D341Med (cell line): ENCODE results near the gene FHOD3.
A peak's percentile ranks its signal among the peaks of the same experiment; 100 is the strongest.

ENCODE experiments used
- DNase-seq: peaks from one replicate; pipeline ENCODE4 v3.0.0; 2012; ENCODE audit warnings: low spot score

Gene FHOD3

DNA sequence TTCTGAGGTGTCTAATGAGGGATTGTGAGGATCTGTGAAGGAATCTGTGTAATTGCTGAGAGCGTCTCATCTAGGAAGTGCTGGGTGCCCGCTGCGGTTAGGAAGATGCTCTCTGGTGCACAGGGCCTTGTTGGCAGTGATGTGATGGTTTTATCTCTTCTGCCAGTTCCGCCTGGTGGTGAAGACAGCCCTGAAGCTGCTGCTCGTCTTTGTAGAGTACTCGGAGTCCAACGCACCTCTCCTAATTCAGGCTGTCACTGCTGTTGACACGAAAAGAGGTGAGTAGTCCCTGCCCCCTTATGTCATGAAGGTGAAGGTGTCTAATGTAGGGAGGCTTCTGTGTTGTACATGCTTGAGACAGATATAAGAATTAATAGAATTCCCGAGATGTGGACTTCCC, 297.1 kb downstream of the FHOD3 start:
- DNase-seq, result no peak

DNA sequence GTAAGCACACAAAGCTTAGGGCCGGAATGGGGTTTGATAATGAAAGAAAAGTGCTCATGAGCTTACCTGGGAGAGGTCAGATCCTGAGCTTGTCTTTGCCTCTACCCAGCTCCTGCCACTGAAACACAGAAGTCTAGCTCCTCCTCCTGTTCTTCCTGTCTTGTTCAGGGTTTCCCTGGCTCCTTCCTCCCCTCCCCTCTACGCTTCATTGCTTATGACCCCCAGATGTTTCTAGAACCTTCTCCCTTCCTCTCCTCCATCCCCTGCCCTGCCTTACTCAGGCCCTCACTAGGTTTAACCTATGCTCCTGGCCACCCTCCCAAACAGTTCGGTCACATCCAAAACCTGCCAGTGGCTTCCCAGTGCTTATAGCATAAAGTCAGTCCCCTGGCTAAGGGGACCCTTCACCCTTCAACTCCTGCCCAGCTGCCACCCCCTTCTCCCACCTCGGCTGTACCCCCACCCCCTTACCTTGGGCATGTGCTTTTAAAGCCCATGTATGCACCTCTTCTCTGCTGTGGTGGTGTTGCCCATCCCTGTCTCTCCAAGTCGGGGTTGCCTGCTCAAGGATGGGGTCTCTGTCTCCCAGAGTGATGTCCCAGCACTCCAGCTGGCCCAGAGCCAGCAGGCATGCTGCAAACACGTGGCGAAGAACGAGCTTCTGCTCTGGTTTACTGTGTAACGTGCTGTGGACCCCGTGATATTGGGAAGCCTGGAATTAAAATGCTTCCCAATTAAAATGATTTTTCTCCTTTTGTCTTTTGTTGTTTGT, 297.7 kb downstream of the FHOD3 start:
- no peak for DNase-seq

DNA sequence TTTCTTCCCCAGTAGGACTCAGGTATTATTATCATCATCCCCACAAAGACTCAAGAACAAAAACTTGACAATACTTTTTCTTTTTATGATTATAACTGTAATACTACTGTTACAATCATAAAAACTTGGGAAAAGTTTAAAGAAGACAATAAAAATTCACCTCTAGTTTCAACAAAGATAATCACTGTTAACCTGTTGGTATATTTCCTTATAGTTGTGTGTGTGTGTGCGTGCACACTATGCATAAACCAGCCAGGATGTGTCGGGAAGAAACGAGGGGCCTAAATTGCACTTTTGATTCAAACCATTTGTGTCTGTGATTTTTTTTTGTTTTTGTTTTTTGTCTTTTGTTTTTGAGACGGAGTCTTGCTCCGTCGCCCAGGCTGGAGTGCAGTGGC, 298.3 kb downstream of the FHOD3 start:
- DNase-seq, result no peak

DNA sequence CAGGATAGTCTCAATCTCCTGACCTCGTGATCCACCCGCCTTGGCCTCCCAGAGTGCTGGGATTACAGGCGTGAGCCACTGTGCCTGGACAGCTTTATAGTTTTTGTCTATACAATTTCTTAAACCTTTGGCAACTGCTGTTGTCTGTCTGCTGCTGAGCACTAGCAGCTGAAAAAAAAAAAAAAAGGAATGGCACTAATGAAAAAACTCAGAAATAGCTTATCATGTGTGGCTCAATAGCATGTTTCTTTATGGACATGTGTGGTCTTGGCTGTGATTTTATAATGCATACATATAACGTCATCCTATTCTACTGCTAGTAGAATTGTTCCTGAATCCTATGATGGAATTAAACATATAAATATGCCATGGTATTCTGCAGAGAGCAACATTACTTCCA, 300.1 kb downstream of the FHOD3 start:
- DNase-seq, result no peak

DNA sequence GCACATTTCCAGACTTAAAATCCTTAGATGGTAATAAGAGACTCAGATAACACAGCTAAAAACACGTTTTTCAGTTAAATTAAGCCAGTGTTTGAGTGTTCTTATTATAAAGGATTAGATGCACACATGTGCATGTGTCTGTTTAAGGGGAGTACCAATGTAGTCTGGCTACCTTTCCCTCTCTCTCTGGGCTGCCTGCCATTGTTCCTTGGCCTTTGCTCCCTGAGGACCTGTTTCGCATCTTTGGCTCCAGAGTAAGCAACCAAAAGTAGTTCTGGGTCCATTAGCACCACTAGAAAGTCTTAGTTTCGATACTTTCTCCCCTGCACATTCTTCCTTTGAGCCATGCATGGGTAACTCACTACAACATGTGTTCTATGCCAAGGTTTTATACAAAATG, 303.0 kb downstream of the FHOD3 start:
- DNase-seq, result peak; percentile 59

DNA sequence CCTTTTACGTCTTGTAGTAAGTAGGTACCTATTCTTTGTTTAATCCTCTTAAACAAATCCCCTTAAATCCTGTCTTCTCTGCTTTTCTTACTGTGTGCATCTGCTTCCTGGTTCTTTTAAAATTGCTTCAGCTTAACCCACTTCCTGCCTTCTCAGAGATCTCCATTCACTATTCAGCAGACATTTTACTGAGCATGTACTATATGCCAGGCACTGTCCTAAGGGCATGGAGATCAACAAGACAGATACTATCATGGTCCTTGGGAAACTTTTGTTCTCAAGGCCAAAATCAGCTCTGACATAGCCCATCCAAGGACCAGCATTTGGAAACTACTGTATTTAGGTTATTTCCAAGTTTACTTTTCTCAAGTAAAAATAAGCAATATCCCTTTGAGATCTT, 303.8 kb downstream of the FHOD3 start:
- DNase-seq, result peak; percentile 71

DNA sequence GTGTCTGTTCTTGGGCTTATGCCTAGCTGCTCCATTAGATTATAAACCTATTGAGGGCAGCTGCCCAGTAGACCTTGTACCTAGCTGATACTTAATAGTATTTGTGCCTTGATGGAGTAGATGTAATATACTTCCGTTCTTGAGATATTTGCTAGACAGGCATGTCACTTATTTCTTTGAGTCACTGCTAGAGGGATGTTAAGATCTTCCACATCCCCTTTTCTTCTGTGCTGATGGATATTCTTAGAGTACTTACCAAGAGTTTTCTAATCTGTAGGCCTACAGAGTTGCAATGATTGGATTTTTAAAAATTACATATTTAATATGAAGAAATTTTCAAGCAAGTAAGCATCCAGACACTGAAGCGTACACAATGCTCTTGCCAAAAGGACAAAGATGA, 304.6 kb downstream of the FHOD3 start:
- DNase-seq, result no peak

DNA sequence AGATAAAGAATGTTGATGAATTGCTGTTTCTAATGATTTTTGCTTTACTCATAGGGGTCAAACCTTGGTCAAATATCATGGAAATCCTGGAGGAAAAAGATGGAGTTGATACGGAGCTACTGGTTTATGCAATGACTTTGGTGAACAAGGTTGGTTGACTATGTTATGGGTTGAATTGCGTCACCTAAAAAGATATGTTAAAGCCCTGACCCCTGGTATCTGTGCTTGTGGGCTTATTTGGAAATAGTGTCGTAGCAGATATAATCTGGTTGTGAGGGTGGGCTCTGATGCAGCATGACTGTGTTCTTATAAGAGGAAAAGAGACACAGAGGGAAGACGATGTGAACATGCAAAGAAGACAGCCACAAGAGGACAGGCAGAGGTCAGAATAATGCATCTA, 305.1 kb downstream of the FHOD3 start:
- DNase-seq, result no peak

DNA sequence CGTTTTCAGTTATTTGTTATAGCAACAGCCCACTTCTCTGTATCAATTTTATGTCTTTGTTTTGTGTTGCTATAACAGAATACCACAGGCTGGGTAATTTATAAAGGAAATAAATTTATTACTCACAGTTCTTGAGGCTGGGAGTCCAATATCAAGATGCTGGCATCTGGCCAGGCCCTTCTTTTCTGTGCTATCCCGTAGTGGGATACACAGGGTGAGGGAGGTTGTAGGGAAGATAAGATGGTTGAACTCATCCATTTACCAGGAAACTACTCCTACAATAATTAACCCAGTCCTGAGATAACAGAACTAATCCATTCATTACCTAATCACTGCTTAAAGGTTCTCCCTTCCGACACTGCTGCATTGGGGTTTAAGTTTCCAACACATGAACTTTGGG, 310.6 kb downstream of the FHOD3 start:
- no peak for DNase-seq

DNA sequence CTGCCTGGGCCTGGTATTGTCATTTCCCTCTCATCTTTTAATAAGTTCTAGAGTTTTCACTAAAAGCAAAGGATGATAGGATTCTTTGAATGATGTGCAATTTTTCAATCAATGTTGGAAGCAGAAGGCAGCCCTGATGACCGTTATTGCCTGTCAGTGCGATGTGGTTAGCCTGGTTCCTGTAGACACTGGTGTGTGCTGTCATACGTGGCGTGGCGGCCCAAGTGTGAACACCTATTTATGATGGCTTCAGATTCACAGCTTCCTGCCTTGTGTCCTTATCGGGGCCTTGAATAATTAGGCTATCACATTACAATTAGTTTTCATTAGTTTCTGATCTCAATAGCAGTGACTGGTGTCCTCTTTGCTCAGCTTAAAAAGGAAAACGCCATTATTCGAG, 312.7 kb downstream of the FHOD3 start:
- DNase-seq, result no peak

DNA sequence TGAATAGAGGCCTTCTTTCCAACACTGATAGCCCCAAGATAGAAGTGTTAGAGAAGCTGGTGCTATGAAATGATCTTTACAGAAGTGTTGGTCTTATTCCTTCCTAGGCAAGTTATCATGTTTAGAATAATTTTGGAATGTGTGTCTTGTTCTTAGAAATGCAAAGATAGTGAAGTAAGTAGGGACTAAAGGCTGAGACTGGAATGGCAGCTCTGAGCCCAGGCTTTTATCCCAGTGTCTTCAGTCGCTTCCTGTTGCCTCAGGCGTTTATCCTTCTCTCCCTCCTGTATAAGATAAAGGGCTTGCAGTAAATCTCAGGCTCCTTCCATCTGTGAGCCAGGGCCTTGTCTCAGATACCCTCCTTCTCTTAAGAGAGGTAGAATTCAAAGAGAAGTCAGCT, 313.1 kb downstream of the FHOD3 start:
- no peak for DNase-seq

DNA sequence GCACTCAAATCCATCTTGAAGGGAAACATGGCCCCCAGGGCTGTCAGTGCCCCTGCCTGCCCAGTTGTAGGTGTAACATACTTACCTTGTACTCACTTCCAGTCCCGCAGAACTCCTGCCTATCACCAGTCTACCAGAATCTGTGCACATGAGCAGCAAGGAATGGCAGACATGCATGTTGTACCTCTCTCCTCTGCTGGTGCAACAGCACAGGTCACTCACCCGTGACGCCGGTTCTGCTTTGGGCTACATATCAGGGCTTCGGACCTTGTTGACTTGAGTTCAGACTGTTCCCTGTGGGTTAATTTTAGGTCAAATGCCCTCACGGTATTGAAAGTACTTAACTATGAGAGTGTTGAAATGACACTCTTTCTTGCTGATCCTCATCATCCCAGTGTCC, 315.6 kb downstream of the FHOD3 start:
- no peak for DNase-seq

DNA sequence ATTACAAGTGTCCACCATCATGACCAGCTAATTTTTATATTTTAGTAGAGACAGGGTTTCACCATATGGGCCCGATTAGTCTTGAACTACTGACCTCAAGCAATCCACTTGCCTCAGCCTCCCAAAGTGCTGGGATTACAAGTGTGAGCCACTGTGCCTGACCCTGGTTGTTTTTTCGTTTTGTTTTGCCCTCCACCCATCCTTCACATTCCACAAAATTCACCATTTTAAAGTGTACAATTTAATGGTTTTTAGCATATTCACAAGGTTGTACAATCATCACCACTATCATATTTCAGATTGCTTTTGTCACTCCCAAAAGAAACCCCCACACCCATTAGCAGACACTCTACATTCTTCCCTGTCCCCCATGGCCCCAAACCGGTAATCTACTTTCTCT, 316.3 kb downstream of the FHOD3 start:
- no peak for DNase-seq

DNA sequence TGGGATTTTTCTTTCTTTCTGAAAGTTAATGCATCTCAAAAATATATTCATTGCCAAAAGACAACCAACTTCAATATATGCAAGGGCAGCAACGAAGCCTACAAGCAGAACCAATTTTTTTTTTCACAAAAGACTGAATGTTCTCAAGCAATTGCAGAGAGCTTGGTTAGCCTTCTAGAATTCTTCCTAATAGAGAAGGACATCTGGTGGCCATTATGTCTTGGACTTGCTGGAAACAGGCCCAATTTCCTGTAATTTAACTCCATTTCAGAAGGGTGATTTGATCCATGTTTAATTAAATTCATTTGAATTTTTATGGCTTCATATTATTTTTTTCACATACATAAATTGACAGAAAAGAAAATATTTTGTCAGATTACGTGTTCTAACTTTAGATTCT, 323.3 kb downstream of the FHOD3 start:
- DNase-seq, result no peak

DNA sequence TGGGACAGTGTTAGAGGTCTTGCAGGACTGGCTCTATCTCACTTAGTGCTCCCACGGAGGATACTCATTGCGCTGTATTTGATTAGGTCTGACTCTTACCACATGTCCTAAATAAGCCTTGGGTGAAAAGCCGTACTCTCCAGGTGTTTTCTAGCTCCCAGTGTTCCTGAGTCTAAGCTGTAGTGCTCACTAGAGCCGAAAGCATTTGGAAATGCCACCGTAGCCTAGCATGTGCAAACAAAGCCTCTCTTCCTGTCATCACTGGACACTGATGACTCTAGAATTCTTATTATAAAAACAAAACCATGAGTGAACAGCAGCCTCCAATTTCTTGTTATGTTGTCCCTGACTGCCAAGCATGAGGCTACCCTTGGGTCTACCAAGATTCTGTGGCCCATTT, 325.1 kb downstream of the FHOD3 start:
- DNase-seq, result no peak

DNA sequence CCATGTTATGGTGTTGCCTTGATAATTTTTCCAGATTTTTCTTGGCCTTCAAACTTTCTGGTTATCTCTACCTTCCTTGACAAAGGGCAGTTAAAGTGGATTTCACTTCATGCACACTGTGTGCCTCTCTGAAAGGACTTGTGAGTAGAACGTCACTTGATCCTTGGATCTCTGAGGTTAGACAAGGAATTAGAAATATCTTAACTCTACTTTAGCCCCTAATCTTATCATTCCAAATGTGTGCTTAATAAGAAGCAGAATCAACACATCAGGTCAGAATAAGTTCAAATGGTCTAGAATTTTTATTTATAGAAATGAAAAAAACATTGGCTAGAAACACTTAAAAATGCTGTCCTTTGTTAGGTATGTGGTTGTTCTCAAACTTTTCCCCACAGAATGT, 325.6 kb downstream of the FHOD3 start:
- DNase-seq, result no peak

DNA sequence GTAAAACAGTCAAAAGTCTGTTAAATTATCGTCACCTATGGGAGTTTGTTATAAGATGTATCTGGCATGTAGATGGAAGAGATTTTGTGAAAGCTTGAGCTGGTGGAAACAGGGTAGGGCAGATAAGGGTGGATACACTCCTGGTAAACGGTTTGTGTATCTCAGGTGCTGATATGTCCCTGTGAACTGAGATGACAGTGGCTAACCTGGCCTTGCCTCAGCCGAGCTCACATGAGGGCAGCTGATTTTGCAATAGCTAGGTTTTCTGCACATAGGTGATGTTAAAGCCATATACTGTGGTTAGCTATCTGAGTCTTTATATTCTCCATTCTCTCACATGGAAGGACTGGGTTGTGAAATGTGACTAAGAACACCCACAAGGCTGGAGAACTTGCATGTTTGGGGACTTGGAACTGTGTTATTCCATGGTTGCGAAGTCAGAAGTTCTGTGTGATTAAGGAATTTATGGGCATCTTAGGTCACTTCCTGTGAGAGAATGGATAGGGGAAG, 326.2 kb downstream of the FHOD3 start:
- DNase-seq, result no peak

DNA sequence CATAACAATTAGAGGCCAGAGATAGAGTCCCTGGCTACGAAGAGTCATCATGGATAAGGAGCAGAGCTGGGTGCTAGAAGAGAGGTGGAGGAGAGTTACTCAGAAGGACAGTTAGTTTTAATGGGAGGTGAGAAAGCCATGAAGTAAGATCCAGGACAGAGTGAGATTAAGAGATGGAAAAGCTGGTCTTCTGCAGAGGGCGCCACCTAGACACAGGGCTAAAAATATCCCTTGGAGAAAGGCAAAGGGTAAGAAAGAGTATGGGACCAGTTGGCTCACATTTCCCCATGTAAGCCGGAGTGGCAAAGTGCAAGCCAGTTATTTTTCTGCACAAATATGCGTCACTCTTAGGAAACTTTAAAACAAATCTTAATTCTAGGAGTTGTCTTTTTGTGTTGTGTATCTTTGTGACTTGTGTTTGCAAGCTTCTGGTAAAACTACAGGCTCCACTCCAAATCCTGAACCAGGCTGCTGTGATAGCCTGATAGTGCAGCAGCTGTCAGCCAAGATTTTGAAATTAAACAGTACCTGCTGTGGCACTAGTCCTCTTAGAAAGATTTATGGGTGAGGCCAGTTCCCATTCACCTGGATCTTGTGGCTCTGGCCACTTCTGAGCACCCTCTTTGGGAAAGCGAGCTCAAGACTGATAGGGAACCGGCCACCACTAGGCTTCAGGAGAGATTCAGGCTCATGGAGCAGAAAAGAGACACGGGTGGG, 327.1 kb downstream of the FHOD3 start:
- no peak for DNase-seq

DNA sequence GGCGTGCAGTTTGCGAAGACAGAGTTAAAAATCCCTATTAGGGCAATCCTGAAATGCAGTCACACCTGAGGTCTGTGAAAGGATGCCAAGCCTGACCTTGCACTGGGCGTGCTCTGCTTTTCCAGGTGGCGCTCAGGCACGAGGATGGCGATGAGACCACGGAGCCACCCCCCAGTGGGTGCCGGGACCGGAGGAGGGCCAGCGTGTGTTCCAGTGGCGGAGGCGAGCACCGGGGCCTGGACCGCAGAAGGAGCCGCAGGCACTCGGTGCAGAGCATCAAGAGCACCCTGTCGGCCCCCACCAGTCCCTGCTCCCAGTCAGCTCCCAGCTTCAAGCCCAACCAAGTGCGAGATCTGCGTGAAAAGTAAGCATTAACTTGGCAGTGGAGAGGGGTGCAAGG, 327.9 kb downstream of the FHOD3 start:
- no peak for DNase-seq

DNA sequence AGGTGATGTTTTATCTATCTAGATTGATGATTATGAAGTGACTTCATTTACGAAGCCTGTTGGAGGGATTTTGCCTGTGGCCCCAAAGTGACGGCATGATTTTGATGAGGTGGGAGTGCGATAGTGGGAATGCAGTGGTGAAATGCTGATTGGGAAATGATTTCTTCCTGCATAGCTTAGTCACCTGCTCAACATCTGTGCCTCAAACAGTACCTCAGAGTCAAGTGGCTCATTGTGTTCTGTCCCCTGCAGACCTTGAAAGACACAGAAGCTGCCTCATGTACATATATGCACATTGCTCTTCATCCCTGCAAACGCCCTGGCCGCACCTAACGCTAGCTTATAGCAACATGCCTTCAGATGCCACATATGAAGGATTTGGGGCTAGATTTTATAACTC, 330.1 kb downstream of the FHOD3 start:
- no peak for DNase-seq

DNA sequence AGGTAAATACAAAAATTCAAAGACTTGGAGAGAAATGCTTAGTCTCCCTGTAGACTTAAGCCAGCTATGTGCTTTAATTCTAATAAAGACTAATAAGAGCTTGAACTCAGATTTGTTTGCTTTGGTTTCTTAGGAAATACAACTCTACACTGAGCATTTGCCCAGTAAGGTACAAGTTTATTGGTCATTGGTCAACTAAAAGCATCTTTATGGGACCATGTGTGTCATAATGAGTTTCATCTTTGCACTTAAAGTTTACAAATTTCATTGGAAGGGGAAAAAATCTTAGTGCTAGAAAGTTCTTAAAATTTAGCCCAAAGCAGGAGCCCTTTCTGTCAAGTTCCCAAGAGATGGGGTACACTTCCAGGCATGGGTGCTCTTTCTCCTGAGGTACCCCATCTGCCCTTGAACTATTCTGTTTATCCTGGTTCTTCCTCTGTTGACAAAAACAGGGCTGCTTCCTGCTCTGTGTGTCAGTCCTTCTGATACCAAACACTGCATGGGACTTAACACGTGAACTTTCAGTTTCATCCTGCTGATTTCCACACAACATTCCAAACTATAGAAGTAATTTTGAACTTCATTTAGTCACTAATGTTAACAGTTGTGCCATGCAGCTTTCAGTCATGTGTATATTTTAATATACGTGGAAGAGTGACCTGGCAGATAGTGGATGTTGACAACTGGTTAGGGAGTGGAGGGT, 331.1 kb downstream of the FHOD3 start:
- DNase-seq, result no peak

DNA sequence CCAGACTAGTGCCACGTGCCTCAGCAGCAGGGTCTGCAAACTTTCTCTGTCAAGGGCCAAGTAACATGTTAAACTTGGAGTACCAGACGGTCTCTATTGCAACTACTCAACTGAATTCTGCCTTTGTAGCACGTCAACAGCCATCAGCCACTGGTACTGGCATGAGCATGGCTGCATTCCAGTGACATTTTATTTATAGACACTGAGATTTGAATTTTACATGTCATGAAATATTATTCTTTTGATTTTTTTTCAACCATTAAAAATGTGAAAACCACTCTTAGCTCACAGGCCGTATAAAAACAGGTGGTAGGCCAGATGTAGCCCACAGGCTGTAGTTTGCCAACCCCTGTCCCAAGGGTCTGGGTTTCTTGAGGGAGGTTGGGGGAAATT, 331.6 kb downstream of the FHOD3 start:
- no peak for DNase-seq

DNA sequence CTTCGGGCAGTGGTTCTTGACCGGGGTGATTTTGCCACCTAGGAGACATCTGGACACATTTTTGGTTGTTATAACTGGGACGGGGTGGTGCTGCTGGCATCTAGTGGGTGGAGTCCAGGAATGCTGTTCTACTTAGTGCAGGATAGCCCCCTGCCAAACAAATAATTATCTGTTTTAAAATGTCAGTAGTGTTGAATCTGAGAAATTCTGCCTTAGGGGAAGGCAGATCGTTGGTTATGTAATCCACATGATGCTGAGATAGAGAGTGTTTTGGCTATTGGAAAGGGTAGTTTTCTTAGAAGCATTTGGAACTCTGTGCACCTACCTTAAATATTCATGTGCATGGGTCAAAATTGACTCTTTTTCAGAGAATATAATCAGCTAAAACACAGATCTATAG, 332.3 kb downstream of the FHOD3 start:
- DNase-seq, result no peak
